Suprapubic skin (tissue), 4 donors: ENCODE data around the gene FRMD4A. TPM values are rescaled to one million over a fixed set of nuclear protein-coding genes. Genes with fewer than 3 reads are reported as not detected.

ENCODE experiments used
- DNase-seq, 2 donors: peaks; one replicate each; pipeline ENCODE4 v3.0.0-alpha.2; 2019; ENCODE audit warnings: low spot score in 2 of 2
- H3K27ac ChIP-seq: fragments of 200-600 bp; sonication (generic); one replicate; pipeline ENCODE4 v1.5.1; 2019
- H3K27me3 ChIP-seq: fragments of 200-600 bp; sonication (generic); one replicate; pipeline ENCODE4 v1.5.1; 2019
- H3K36me3 ChIP-seq: fragments of 200-600 bp; sonication (generic); one replicate; pipeline ENCODE4 v1.5.1; 2019
- H3K4me1 ChIP-seq: fragments of 200-600 bp; sonication (generic); one replicate; pipeline ENCODE4 v1.5.1; 2019
- H3K4me3 ChIP-seq: fragments of 200-600 bp; sonication (generic); one replicate; pipeline ENCODE4 v1.5.1; 2019; ENCODE audit warnings: mild to moderate bottlenecking
- H3K9me3 ChIP-seq: fragments of 200-600 bp; sonication (generic); one replicate; pipeline ENCODE4 v1.5.1; 2019
- EP300 ChIP-seq: sonication (generic); formaldehyde crosslinking; IDR thresholded peaks from one replicate; pipeline ENCODE4 v1.6.1; 2017; ENCODE audit warnings: antibody characterized with exemption
- POLR2A ChIP-seq, 2 donors: fragments of 450-650 bp; IDR thresholded peaks; one replicate each; pipeline ENCODE4 v1.6.1; 2017; ENCODE audit warnings: antibody characterized with exemption in 2 of 2, mild to moderate bottlenecking in 2 of 2, moderate library complexity in 2 of 2
- POLR2AphosphoS5 ChIP-seq, 3 donors: sonication (generic); formaldehyde crosslinking; IDR thresholded peaks; one replicate each; pipeline ENCODE4 v1.6.1; 2017; ENCODE audit warnings: antibody characterized with exemption in 3 of 3
- WGBS: methylation state at CpG from one replicate; pipeline ENCODE4 v1.1.5; 2018; 5-methylcytosine and 5-hydroxymethylcytosine counted together
- total RNA-seq, 4 donors: library from RNA; depleted of rRNA; stranded (reverse); fragments of >200 nt; gene quantifications; one replicate each; pipeline ENCODE4 v1.1.0, GENCODE V29; 2016
- TF ChIP-seq, protein P1 (sequence below), 2 donors: fragments of 200-600 bp in 1 of 2; fragments of 450-650 bp in 1 of 2; sonication (generic) in 1 of 2; IDR thresholded peaks; one replicate each; pipeline ENCODE4 v1.5.1; 2016 to 2019; ENCODE audit warnings: antibody characterized with exemption in 2 of 2, mild to moderate bottlenecking in 1 of 2, moderate library complexity in 1 of 2

Gene FRMD4A
- total RNA-seq, 4 donors from 2014 or later: 27.4 to 86.3 (median 58.0) TPM

DNA sequence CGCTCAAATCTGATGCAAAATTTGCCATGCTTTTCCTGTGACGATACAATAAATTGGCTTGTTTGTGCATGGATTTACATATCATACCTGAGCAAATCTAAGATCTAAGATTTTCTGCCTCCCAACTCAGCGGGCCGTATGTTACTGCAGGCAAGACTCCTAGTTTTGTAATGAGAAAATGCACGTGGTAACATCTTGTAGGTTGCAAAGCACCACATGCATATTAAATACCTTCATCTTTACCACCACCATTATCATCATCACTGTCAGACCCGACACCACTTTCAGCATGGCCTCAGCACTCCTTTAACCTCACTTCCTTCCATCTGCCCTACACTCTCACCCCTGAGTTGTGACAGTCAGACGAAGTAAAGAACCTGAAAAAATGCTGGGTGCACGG, 202.2 kb downstream of the FRMD4A start:
- TF ChIP-seq POLR2A (IDR thresholded peaks at IDR 0.05) (no peak), EP300 (no peak), POLR2AphosphoS5 (IDR thresholded peaks at IDR 0.05) (no peak)
- TF ChIP-seq, protein P1, sequence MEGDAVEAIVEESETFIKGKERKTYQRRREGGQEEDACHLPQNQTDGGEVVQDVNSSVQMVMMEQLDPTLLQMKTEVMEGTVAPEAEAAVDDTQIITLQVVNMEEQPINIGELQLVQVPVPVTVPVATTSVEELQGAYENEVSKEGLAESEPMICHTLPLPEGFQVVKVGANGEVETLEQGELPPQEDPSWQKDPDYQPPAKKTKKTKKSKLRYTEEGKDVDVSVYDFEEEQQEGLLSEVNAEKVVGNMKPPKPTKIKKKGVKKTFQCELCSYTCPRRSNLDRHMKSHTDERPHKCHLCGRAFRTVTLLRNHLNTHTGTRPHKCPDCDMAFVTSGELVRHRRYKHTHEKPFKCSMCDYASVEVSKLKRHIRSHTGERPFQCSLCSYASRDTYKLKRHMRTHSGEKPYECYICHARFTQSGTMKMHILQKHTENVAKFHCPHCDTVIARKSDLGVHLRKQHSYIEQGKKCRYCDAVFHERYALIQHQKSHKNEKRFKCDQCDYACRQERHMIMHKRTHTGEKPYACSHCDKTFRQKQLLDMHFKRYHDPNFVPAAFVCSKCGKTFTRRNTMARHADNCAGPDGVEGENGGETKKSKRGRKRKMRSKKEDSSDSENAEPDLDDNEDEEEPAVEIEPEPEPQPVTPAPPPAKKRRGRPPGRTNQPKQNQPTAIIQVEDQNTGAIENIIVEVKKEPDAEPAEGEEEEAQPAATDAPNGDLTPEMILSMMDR (IDR thresholded peaks at IDR 0.05): no peak
- Histone ChIP-seq H3K36me3 (no peaks in the 10 kb centered on the region), H3K4me1 (no peaks in the 10 kb centered on the region), H3K9me3 (no peaks in the 10 kb centered on the region), H3K4me3 (no peak overlapping the region), H3K27me3 (no peaks in the 10 kb centered on the region), H3K27ac (no peak overlapping the region)
- 78% methylated on average over 8 of the region's 8 CpGs for WGBS
- no peak for DNase-seq

DNA sequence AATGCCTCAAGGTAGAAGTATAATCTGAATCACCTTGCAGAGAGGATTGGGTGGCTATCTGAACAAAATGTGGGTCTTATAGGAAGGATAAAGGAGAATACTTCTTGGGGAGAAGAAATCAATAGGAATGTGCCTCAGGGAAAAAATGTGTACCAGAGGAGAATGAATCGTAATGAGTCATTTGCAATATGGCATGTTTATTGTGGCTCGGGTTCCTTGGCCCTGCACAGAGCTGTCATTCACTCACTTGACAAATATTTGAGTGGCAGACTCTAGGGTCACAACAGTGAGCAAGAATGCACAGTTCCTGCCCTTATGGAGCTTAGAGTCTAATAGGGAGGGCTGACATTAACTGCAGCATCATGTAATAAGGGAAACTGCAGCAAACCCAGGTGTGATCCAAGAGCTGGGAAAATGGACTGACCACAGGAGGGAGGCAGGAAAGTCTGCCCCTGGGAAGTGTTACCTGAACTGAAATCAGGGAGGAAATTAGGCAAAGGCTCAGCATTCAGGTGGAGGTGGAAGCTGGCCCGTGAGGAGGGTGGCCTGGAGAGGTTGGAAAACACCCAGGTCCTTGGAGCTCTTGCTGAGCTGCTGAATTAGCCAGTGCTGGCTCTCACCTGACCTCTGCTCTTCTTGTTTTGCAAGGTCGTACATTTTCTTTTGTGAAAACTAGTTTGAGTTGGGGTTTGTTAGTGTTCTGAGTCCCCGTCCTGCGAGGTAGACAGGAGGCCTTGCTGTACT, 203.9 kb downstream of the FRMD4A start:
- Histone ChIP-seq H3K27me3 (no peaks in the 10 kb centered on the region), H3K9me3 (no peaks in the 10 kb centered on the region), H3K4me1 (no peaks in the 10 kb centered on the region), H3K36me3 (no peaks in the 10 kb centered on the region), H3K4me3 (no peak overlapping the region), H3K27ac (no peak overlapping the region)
- DNase-seq: no peak
- WGBS: 77% methylated on average over 6 of the region's 6 CpGs
- TF ChIP-seq POLR2A (IDR thresholded peaks at IDR 0.05) (no peak), EP300 (no peak), POLR2AphosphoS5 (IDR thresholded peaks at IDR 0.05) (no peak)
- TF ChIP-seq, protein P1 (IDR thresholded peaks at IDR 0.05): no peak

DNA sequence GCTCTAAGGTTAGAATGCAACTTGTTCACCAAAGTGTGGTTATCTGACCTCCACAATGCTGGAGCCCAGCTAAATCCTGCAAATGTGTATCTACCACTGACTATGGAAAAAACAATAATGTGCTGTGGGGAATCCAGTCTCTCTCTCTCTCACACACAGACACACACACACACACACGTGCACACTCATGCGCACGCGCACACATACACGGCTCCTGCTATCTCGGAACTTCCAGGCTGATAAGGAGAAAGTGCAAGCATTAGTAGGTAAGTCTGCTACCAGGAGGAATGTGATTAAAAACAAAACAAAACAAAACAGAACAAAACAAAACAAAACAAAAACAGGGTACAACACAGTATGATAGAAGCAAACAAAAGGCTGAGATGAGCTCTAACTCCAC, 205.2 kb downstream of the FRMD4A start:
- TF ChIP-seq, protein P1 (IDR thresholded peaks at IDR 0.05): no peak
- no peak for TF ChIP-seq EP300
- no peak for TF ChIP-seq POLR2AphosphoS5 (IDR thresholded peaks at IDR 0.05)
- TF ChIP-seq POLR2A (IDR thresholded peaks at IDR 0.05): no peak
- no peaks in the 10 kb centered on the region for H3K27me3 ChIP-seq
- no peaks in the 10 kb centered on the region for H3K36me3 ChIP-seq
- DNase-seq: no peak
- 91% methylated on average over 6 of the region's 6 CpGs for WGBS
- no peaks in the 10 kb centered on the region for H3K4me1 ChIP-seq
- H3K9me3 ChIP-seq: no peaks in the 10 kb centered on the region
- H3K4me3 ChIP-seq: no peak overlapping the region
- no peak overlapping the region for H3K27ac ChIP-seq

DNA sequence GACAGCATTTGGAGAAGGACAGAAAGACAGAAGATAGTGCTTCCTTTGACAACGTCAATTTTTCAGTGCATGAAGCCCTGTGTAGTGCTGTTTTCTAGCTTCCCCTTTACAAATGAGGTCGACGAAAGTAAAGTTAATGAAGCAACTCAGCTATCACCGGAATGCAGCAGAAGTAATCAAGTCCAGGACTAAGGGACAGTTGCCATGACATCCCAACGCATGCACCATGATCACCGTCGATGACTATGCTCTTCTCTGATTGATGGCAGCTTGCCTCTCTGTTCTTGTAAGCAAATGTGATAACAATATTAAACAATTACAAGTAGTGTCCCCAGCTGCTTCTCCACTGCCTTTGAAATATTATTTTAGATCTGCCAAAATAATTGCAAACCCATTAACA, 205.8 kb downstream of the FRMD4A start:
- no peaks in the 10 kb centered on the region for H3K9me3 ChIP-seq
- 69% methylated on average over 7 of the region's 7 CpGs for WGBS
- no peak overlapping the region for H3K4me3 ChIP-seq
- H3K4me1 ChIP-seq: no peaks in the 10 kb centered on the region
- no peaks in the 10 kb centered on the region for H3K27me3 ChIP-seq
- no peak for TF ChIP-seq POLR2A (IDR thresholded peaks at IDR 0.05)
- no peak for TF ChIP-seq POLR2AphosphoS5 (IDR thresholded peaks at IDR 0.05)
- TF ChIP-seq, protein P1 (IDR thresholded peaks at IDR 0.05): no peak
- no peak for TF ChIP-seq EP300
- H3K27ac ChIP-seq: no peak overlapping the region
- DNase-seq: no peak
- H3K36me3 ChIP-seq: no peaks in the 10 kb centered on the region

DNA sequence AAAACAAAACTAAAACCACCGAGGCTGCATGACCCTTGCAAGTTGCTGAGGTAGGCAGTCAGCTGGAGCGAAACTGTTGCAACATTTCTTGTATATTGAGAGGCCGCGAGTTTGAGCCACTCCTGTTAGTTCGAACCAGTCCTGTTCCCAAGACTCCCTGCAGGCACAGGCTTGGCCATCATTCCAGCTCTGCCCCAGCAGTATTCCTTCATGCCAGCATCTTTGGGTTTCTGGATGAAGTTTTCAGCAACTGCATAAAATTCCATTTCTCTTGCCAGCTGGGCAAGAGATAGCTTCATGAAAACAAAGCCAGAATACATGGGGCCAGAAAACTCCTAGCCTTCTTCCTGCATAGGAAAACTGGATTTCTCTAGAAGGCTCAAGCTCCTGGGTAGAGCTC, 207.6 kb downstream of the FRMD4A start:
- Histone ChIP-seq H3K27ac (no peak overlapping the region), H3K27me3 (no peaks in the 10 kb centered on the region), H3K9me3 (no peaks in the 10 kb centered on the region), H3K4me3 (no peak overlapping the region), H3K4me1 (no peaks in the 10 kb centered on the region), H3K36me3 (no peaks in the 10 kb centered on the region)
- no peak for DNase-seq
- 39% methylated on average over 5 of the region's 5 CpGs for WGBS
- TF ChIP-seq POLR2AphosphoS5 (IDR thresholded peaks at IDR 0.05) (no peak), POLR2A (IDR thresholded peaks at IDR 0.05) (no peak), EP300 (no peak)
- TF ChIP-seq, protein P1 (IDR thresholded peaks at IDR 0.05): no peak
